HG03521 (cell line): ENCODE data around the gene MRGPRE.

Experiments
- ATAC-seq: cut with Tn5 transposase; IDR thresholded peaks from one replicate; pipeline ENCODE4 v1.9.1; 2021; ENCODE audit warnings: mild to moderate bottlenecking, moderate library complexity; ENCODE audit not compliant: unreplicated experiment

Gene MRGPRE

GRCh38 chr11:3227568-3228444 lies 4.4 kb downstream of the MRGPRE start:
- ATAC-seq, result no peak

DNA sequence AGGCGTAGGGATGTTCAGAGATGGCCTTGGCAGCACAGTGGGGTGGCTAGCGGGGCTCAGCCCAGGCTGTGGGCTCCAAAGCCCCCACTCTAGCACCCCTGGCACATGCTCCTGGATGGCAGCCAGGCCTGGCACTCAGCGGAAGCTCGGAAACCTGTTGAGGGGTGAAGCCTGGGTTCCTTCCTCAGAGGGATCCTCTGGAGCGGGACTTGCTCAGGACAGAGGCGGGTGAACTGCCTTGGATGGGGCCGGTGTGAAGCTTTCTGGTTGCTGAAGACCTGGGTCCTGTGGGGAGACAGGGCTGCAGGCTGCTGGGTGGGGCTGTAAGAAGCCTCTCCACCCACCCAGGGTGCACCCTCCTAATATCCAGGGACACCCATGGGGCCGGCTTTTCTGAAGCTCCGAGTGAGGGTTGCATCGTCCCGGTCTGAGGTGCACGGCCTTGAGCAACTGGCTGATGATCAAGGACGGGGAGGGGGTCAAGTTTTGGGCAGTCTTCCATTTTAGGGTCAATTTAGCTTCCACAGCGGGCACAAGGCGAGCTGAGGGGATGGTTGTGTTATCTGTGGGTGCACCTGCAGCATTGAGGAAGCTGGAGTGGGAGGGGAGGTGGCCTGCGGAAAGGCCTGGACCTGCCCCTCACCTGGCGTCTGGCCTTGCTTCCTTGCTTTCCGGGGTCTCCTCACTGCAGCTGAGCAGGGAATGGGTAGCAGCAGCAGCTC lies 5.2 kb downstream of the MRGPRE start:
- ATAC-seq, result no peak

DNA sequence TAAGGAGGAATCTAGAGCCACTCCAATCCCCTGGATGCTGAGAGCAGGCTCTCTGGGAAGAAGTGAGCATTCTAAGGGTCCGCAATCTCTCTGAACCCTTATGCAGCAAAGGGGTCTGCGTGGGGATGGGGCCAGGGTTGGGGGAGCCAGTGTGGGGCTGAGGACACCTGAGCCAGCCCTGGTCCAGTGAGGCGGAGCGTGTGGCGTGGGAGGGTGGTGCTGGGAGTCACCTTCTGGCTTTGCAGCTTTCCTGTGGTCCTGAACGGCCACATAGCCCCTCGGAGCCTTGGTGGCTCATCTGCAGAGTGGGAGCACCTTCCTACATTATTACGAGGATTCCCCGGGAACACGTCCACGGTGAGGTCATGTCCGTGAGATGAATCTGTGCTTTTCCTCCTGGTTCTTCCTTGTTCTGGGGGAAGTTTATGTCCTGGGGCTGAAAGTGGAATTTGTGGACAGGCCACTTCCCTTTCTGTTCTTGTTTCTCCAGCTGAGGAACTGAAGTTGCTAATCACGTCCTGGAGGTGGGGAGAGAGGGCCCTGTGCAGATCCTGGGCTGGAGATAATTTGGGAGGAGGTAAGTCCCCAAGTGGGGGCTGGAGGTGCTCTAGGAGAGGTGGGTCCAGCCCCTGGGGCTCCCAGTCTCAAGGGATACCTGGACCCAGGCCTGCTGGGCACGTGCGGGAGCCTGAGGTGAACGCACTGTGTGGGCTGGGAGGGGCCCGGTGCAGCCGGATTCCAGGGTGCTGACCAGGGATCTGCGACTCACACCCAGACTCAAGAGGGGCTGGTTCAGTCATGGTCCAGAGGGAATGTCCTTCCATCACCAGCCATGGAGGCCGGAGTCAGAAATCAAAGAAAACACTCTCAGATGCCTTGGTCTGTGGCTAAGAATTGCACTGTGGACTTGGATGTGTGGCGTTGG lies 6.1 kb downstream of the MRGPRE start:
- ATAC-seq, result no peak

GRCh38 chr11:3225159-3225758 lies 7.0 kb downstream of the MRGPRE start:
- ATAC-seq, result no peak

- no peak for ATAC-seq
These were observed 7.7 kb downstream of the MRGPRE start for GRCh38 chr11:3224401-3225057.

- ATAC-seq, result no peak
These were observed 8.3 kb downstream of the MRGPRE start for GRCh38 chr11:3223932-3224381.

DNA sequence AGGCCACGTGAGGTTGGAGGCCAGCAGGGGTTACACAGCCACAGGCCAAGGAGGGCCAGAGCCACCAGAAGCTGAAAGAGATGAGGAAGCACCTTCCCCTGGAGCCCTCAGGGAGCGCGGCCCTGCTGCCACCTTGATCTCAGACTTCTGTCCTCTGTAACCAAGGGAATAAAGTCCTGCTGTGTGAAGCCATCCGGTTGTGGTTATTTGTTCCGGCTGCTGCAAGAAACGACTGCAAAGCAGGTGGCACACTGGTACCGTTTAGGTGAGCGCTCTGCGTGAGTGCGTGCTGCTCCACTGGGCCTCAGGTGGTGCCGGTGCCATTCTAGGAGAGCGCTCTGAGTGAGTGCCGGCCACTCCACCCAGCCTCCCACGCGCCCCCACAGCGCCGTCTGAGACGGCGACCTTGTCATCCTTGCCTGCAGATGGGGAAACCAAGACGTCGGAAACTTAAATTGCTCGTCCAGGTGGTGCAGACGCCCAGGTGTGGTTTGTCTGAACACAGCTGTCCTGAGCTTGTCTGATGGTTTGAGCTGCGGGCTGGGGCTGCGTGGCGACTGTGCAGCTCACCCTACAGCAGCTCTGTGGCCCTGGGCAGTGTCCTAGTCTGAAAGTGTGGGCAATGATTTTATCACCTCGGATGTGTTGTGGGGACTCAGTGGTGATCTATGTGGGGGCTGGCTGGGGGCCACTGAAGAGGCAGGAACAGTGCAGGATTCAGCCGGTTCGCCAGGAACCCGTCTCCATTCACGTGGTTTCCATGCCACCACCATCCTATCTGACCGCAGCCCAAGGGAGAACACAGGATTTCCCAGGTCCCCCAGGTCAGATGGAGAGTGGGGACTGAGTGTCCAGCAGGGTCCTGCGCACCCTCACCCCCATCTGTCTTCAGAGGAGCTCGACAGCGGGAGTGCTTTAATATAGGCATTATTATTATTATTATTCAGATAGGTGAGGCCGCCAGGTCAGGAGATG lies 9.0 kb downstream of the MRGPRE start:
- ATAC-seq, result no peak

- ATAC-seq, result no peak
These were observed 10.0 kb downstream of the MRGPRE start for GRCh38 chr11:3222003-3222855.

- no peak for ATAC-seq
These were observed 10.7 kb downstream of the MRGPRE start for GRCh38 chr11:3221408-3222002.

- ATAC-seq, result no peak
These were observed 11.5 kb downstream of the MRGPRE start for GRCh38 chr11:3220521-3221407.

DNA sequence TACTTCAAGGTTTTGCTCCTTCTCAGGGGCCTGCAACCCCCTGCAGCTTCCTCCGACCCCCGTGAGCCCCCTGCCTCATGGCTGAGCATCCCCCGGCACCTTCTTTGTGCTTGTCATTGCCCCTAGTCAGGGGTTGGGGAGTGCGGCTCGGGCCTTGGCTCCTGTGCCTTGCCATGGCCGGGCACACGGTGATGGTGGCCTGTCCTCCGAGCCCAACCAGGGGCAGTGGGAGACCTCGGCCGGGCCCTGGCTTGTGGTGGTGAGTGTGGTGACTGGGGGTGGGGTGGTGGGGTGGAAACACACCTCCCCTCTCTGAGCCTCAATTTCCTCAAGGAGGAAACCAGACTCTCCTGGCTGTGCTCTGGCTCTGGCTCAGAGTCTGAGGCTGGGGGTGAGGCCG lies 12.1 kb downstream of the MRGPRE start:
- no peak for ATAC-seq

DNA sequence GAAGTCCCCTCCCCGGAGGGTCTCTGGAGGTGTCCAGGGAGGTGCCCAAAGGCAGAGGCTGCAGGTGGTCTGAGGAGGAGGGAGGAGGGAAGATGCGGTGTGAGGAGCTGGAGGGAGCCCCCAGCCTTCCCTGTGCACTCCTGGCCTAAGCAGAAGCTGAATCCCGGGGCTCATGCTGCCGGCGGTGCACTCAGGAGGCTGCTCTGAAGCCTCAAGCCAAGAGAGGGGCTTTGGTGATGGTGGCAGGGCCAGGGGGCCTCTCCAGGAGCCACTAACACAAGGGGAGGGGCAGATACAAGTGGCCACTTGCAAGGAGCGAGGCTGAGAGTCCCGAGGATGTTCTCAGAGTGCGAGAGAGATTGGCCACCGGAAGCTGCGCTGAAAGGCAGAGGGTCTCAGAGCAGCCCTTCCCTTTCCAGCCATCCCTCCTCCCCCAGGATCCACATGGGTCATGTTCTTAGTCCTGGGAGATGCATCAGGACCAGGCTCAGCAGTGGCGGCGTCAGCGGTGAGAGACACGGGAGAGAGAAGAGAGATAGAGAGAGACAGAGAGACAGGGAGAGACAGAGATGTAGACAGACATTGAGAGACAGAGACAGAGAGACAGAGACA lies 12.8 kb downstream of the MRGPRE start:
- no peak for ATAC-seq

DNA sequence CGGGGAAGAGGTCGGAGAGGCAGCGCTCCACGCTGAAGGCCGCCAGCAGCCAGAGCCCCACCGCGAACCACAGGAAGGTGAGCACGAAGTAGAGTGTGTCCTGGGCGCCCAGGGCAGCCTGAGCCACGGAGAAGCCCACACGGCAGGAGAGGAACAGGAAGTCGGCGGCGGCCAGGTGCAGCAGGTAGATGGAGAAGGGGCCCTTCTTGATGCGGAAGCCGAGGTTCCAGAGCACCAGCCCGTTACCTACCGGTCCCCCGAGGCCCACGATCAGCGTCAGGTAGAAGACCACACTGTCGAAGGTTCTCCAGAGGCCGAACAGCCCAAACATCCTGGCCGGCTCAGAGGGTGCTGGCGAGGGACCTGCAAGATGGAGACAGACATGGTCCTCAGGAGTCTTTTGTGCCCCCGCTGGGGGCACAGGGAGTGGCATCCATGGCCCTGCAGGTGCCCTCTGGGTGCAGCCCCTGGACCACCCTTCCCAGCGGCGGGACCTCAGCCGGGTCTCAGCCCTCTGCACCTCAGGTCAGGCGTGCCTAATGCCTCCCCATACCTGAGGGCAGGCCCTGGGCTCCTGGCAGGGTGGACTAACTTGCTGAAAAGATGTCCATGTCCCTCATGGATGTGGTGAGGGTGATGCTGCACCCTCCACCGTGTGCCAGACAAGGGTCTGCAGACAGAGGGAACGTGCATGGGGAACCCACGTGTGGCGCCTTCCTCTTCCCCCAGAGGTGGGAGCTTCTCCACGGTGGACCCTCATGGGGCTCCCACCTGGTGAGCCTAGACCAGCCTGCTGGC lies 13.5 kb downstream of the MRGPRE start, which contains the start of gene MRGPRG:
MRGPRG (minus strand) TSS at position 331 of the 798 bp plus-strand sequence; CDS start at position 331, 0 bp downstream.
- no peak for ATAC-seq

DNA sequence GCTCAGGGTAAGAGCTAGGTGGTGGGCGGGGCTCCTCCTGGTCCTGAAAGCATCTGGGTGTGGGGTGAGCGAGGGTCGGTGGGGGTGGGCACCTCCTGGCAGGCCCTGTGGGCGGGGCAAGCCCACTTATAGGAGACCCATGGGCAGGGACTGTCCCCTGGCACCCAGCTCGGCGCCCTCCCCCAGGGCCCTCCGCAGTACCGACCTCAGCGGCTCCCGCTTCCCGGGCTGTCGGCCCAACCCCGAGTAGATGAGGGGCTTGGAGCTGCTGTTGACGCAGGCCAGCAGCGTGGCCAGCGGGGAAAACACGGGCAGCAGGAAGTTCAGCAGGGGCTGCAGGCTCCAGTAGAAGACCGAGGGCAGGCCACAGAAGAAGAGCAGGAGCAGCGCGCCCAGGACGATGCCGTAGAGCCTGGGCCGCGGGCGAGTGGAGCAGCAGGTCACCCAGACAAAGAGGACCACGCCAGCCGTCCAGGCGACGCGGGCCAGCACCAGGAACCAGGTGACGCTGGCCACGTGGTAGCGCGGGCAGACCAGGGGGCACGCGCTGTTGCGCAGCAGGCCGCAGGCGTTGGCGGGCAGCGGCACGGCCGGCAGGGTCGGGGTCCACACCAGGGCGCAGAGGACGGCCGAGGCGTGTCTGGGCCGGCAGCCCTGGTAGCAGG lies 14.3 kb downstream of the MRGPRE start:
- ATAC-seq, result no peak

- no peak for ATAC-seq
These were observed 16.1 kb downstream of the MRGPRE start for GRCh38 chr11:3216027-3216525.
